ENCODE data around the gene CFAP100. TPM values are rescaled to one million over a fixed set of nuclear protein-coding genes. Genes with fewer than 3 reads are reported as not detected.

The CFAP100 gene
- total RNA-seq, 1 donor from 2014 or later, result not detected

GRCh38 chr3:126436826-126437717 lies 42.4 kb downstream of the CFAP100 start:
- H3K4me3 ChIP-seq, result no peak overlapping the region
- no peak for DNase-seq
- TF ChIP-seq CTCF (IDR thresholded peaks at IDR 0.05; ENCODE audit: borderline replicate concordance), result no peak
- H3K36me3 ChIP-seq, result peaks cover 57% of the 10 kb centered on the region
- no peaks in the 10 kb centered on the region for H3K9me3 ChIP-seq (replicated peaks)
- peaks cover 25% of the 10 kb centered on the region for H3K4me1 ChIP-seq
- H3K27ac ChIP-seq (replicated peaks), result no peak overlapping the region
- no peaks in the 10 kb centered on the region for H3K27me3 ChIP-seq (ENCODE audit: low read depth)
- intact Hi-C loops (cut with micrococcal nuclease), result no loop called here

- intact Hi-C loops (cut with micrococcal nuclease), result no loop called here
- no peak for DNase-seq
- Histone ChIP-seq H3K27me3 (ENCODE audit: low read depth) (no peaks in the 10 kb centered on the region), H3K36me3 (peaks cover 64% of the 10 kb centered on the region), H3K27ac (replicated peaks) (no peak overlapping the region), H3K4me3 (no peak overlapping the region), H3K4me1 (peaks cover 24% of the 10 kb centered on the region), H3K9me3 (replicated peaks) (no peaks in the 10 kb centered on the region)
- no peak for TF ChIP-seq CTCF (IDR thresholded peaks at IDR 0.05; ENCODE audit: borderline replicate concordance)
Measured at GRCh38 chr3:126438186-126438585, 43.5 kb downstream of the CFAP100 start.

- no peak for DNase-seq
- no peak for TF ChIP-seq CTCF (IDR thresholded peaks at IDR 0.05; ENCODE audit: borderline replicate concordance)
- Histone ChIP-seq H3K4me3 (no peak overlapping the region), H3K9me3 (replicated peaks) (no peaks in the 10 kb centered on the region), H3K27me3 (ENCODE audit: low read depth) (no peaks in the 10 kb centered on the region), H3K4me1 (peaks cover 19% of the 10 kb centered on the region), H3K27ac (replicated peaks) (no peak overlapping the region), H3K36me3 (peaks cover 66% of the 10 kb centered on the region)
- intact Hi-C loops (cut with micrococcal nuclease), result no loop called here
Measured at GRCh38 chr3:126438746-126439145, 44.0 kb downstream of the CFAP100 start.

- H3K4me3 ChIP-seq, result no peak overlapping the region
- intact Hi-C loops (cut with micrococcal nuclease), result no loop called here
- peaks cover 16% of the 10 kb centered on the region for H3K4me1 ChIP-seq
- peaks cover 66% of the 10 kb centered on the region for H3K36me3 ChIP-seq
- H3K27me3 ChIP-seq (ENCODE audit: low read depth), result no peaks in the 10 kb centered on the region
- no peak overlapping the region for H3K27ac ChIP-seq (replicated peaks)
- TF ChIP-seq CTCF (IDR thresholded peaks at IDR 0.05; ENCODE audit: borderline replicate concordance), result no peak
- H3K9me3 ChIP-seq (replicated peaks), result no peaks in the 10 kb centered on the region
- DNase-seq, result no peak
Measured at GRCh38 chr3:126439346-126439967, 44.7 kb downstream of the CFAP100 start.

GRCh38 chr3:126439968-126440708 lies 45.4 kb downstream of the CFAP100 start:
- Histone ChIP-seq H3K27me3 (ENCODE audit: low read depth) (no peaks in the 10 kb centered on the region), H3K27ac (replicated peaks) (no peak overlapping the region), H3K36me3 (peaks cover 59% of the 10 kb centered on the region), H3K4me1 (peaks cover 16% of the 10 kb centered on the region), H3K4me3 (no peak overlapping the region), H3K9me3 (replicated peaks) (no peaks in the 10 kb centered on the region)
- no peak for TF ChIP-seq CTCF (IDR thresholded peaks at IDR 0.05; ENCODE audit: borderline replicate concordance)
- intact Hi-C loops (cut with micrococcal nuclease), result no loop called here
- no peak for DNase-seq

All from left ventricle myocardium inferior (tissue), 1 donor.